HepG2 (cell line): ENCODE measurements around the gene ARL5C. TPM values are rescaled to one million over a fixed set of nuclear protein-coding genes. Genes with fewer than 3 reads are reported as not detected.

ENCODE experiments used
- KIAA2018 ChIP-seq: sonication (generic); formaldehyde crosslinking; IDR thresholded peaks from 2 replicates; pipeline ENCODE4 v1.5.0; 2020; ENCODE audit warnings: mild to moderate bottlenecking, missing genetic modification reagents, borderline replicate concordance
- MAFK ChIP-seq, 2 experiments: IDR thresholded peaks in 1 of 2; conservative IDR thresholded peaks in 1 of 2; 2 replicates each; pipeline ENCODE4 v1.6.1; 2011; ENCODE audit warnings: improper control_type of control experiment in 2 of 2, low read length in 2 of 2
- SETDB1 ChIP-seq: sonication (generic); formaldehyde crosslinking; IDR thresholded peaks from 2 replicates; pipeline ENCODE4 v1.5.1; 2020; ENCODE audit warnings: missing genetic modification reagents, mild to moderate bottlenecking, borderline replicate concordance
- SUZ12 ChIP-seq: fragments of 150-350 bp; IDR thresholded peaks from 2 replicates; pipeline ENCODE4 v1.6.1; 2014; ENCODE audit warnings: low read depth, low read length
- ZNF614 ChIP-seq: IDR thresholded peaks from 2 replicates; pipeline ENCODE4 v1.6.1; 2018; ENCODE audit warnings: missing biosample characterization, missing genetic modification reagents, inconsistent platforms, borderline replicate concordance
- polyA plus RNA-seq, 8 experiments: library from polyadenylated mRNA; depleted of rRNA in 3 of 8; stranded (reverse) in 7 of 8; unstranded in 1 of 8; fragments of >200 nt; fragmentation: Illumina TruSeq in 4 of 8; extraction: Trizol in 4 of 8; gene quantifications; 2 replicates each; pipeline versions ENCODE4 v1.2.1 to v1.2.3, GENCODE V29; 2011 to 2016; ENCODE audit warnings: low read depth in 4 of 8, missing spikeins in 1 of 8, mixed read lengths in 1 of 8; ENCODE audit not compliant: insufficient read depth in 1 of 8
- total RNA-seq, 5 experiments: library from RNA; depleted of rRNA; stranded (reverse); fragments of >200 nt; fragmentation: Illumina TruSeq; extraction: Trizol; gene quantifications; 2 replicates each; pipeline ENCODE4 v1.2.3, GENCODE V29; 2016; ENCODE audit warnings: low read depth in 1 of 5

The ARL5C gene
- total and polyA plus RNA-seq, 2 of the 13 experiments (the other 11 are each of a cell fraction or from before 2014, with no cell fraction given), result not detected

GRCh38 chr17:39196241-39196807, 30.4 kb upstream of the ARL5C start (continued):
- no peak for TF ChIP-seq KIAA2018
- TF ChIP-seq ZNF614 (CRISPR knock-in tag), result no peak
- TF ChIP-seq MAFK (conservative IDR thresholded peaks at IDR 0.05 in 1 of 2, IDR thresholded peaks at IDR 0.05 in 1 of 2; ENCODE audit: low read length in 2 of 2), result no peak
- TF ChIP-seq SUZ12, result no peak
- no peak for TF ChIP-seq SETDB1 (CRISPR knock-in tag)
